Measurements from ENCODE around the gene CNTLN. TPM values are rescaled to one million over a fixed set of nuclear protein-coding genes. Genes with fewer than 3 reads are reported as not detected.

Gene CNTLN
- total RNA-seq, 1 donor: 13.0 TPM

DNA sequence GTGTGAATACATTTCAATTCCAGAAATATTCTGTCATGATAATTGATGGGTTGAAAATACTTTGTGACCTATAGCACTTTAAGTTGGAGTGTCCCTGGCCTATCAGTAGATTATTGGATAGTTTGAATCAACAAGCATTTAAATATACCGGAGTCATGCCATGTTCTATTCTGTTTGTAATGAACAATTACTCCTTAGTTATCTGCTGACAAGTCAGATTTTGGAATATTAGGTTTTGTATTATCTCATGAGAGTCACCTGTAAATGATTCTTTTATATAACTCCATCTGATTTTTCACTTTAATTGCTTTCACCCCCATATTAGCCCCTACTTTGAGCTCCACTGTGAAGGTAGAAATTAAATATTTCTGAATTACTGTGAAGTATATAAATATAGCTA is 351.6 kb downstream of the CNTLN start:
- TF ChIP-seq, protein P1, sequence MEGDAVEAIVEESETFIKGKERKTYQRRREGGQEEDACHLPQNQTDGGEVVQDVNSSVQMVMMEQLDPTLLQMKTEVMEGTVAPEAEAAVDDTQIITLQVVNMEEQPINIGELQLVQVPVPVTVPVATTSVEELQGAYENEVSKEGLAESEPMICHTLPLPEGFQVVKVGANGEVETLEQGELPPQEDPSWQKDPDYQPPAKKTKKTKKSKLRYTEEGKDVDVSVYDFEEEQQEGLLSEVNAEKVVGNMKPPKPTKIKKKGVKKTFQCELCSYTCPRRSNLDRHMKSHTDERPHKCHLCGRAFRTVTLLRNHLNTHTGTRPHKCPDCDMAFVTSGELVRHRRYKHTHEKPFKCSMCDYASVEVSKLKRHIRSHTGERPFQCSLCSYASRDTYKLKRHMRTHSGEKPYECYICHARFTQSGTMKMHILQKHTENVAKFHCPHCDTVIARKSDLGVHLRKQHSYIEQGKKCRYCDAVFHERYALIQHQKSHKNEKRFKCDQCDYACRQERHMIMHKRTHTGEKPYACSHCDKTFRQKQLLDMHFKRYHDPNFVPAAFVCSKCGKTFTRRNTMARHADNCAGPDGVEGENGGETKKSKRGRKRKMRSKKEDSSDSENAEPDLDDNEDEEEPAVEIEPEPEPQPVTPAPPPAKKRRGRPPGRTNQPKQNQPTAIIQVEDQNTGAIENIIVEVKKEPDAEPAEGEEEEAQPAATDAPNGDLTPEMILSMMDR (IDR thresholded peaks at IDR 0.05; ENCODE audit: insufficient read depth, low read depth, low read length): no peak
- DNase-seq (ENCODE audit: low read depth): no peak

DNA sequence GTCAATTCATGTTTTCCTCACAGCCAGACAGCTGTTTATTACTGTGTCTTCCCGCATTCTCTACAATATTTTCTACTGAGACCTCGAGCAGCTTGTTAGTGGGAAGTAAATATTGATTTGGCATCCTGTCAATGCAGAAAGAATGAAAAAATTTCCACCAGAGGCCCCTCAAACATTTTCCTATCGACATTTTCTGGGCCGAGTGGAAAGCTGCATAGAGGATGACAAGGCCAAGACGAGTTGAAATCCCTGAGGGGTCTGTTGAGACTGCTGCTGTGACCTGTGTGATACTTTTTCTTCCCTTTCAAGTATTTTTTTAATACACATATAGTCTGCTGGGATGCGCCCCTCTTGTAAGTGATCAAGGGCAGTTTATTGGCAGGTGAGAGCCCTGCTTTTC is 352.6 kb downstream of the CNTLN start:
- no peak for DNase-seq (ENCODE audit: low read depth)
- no peak overlapping the region for H3K4me3 ChIP-seq (ENCODE audit: low read depth, low read length)
- TF ChIP-seq, protein P1 (IDR thresholded peaks at IDR 0.05; ENCODE audit: insufficient read depth, low read depth, low read length): no peak

More for the DNA sequence above, 351.6 kb downstream of the CNTLN start:
- no peak overlapping the region for H3K4me3 ChIP-seq (ENCODE audit: low read depth, low read length)

DNA sequence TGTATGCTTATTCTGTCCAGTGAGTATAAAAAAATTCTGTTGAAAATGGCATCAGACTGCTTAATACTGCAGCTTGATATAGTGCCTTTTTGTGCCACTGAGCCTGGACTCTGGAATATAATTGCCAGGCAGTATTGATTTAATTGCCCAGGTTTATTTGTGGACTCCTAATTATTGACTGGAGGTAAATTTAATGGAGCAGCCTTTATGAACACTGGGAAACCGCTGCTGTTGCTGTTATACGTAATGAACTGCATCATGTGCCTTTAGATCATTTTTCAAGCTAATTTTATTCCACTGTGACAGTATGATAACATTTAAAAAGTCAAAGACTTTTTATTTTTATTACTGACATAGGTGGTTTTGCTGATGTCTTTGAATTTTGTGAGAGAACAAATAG is 353.8 kb downstream of the CNTLN start:
- DNase-seq (ENCODE audit: low read depth): no peak
- H3K4me3 ChIP-seq (ENCODE audit: low read depth, low read length): no peak overlapping the region
- TF ChIP-seq, protein P1 (IDR thresholded peaks at IDR 0.05; ENCODE audit: insufficient read depth, low read depth, low read length): no peak

GRCh38 chr9:17490110-17490509 is 355.3 kb downstream of the CNTLN start:
- no peak overlapping the region for H3K4me3 ChIP-seq (ENCODE audit: low read depth, low read length)
- no peak for DNase-seq (ENCODE audit: low read depth)
- TF ChIP-seq, protein P1 (IDR thresholded peaks at IDR 0.05; ENCODE audit: insufficient read depth, low read depth, low read length): no peak

DNA sequence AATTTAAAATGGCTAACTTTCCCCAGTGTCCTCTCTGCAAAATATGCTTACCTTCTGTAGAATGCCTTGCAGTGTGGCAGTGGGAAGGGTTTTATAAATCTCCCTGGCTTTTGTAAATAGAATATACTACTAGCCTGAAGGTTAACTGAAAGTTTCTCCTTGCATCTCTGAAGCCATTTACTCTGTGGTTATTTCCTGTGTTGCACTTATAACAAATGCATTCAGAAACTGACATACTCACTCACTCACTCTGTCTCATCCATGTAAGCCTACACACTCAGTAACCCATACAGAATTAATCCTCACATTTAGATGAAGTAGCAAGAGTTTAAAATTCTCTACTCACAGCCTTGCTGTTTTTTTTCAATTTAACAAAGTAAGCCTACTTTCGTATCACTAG is 356.9 kb downstream of the CNTLN start:
- DNase-seq (ENCODE audit: low read depth): no peak
- TF ChIP-seq, protein P1 (IDR thresholded peaks at IDR 0.05; ENCODE audit: insufficient read depth, low read depth, low read length): no peak

GRCh38 chr9:17503196-17503595 is 368.4 kb downstream of the CNTLN start:
- TF ChIP-seq, protein P1 (IDR thresholded peaks at IDR 0.05; ENCODE audit: insufficient read depth, low read depth, low read length): no peak

More for the DNA sequence above, 356.9 kb downstream of the CNTLN start:
- H3K4me3 ChIP-seq (ENCODE audit: low read depth, low read length): no peak overlapping the region

DNA sequence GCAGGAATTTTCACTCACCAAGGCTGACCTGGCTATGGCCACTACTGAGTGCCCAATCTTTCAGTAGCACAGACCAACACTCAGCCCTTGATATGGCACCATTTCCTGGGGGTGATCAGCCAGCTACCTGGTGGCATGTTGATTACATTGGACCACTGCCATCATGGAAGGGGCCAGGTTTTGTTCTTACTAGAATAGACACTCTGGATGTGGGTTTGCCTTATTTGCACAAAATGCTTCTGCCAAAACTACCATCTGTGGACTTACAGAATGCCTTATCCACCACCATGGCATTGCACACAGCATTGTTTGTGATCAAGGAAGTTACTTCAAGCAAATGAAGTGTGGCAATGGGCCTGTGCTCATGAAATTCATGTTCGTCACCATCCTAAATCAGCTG is 374.3 kb downstream of the CNTLN start:
- DNase-seq (ENCODE audit: low read depth): no peak
- TF ChIP-seq, protein P1 (IDR thresholded peaks at IDR 0.05; ENCODE audit: insufficient read depth, low read depth, low read length): no peak
- H3K4me3 ChIP-seq (ENCODE audit: low read depth, low read length): no peak overlapping the region

More at GRCh38 chr9:17503196-17503595, 368.4 kb downstream of the CNTLN start:
- DNase-seq (ENCODE audit: low read depth): no peak
- no peak overlapping the region for H3K4me3 ChIP-seq (ENCODE audit: low read depth, low read length)
